Suprapubic skin (tissue), 4 donors: ENCODE measurements around the gene FAM241B. TPM values are rescaled to one million over a fixed set of nuclear protein-coding genes. Genes with fewer than 3 reads are reported as not detected.

Source experiments
- DNase-seq, 2 donors: peaks; one replicate each; pipeline ENCODE4 v3.0.0-alpha.2; 2019; ENCODE audit warnings: low spot score in 2 of 2
- H3K27ac ChIP-seq: fragments of 200-600 bp; sonication (generic); one replicate; pipeline ENCODE4 v1.5.1; 2019
- H3K27me3 ChIP-seq: fragments of 200-600 bp; sonication (generic); one replicate; pipeline ENCODE4 v1.5.1; 2019
- H3K36me3 ChIP-seq: fragments of 200-600 bp; sonication (generic); one replicate; pipeline ENCODE4 v1.5.1; 2019
- H3K4me1 ChIP-seq: fragments of 200-600 bp; sonication (generic); one replicate; pipeline ENCODE4 v1.5.1; 2019
- H3K4me3 ChIP-seq: fragments of 200-600 bp; sonication (generic); one replicate; pipeline ENCODE4 v1.5.1; 2019; ENCODE audit warnings: mild to moderate bottlenecking
- H3K9me3 ChIP-seq: fragments of 200-600 bp; sonication (generic); one replicate; pipeline ENCODE4 v1.5.1; 2019
- EP300 ChIP-seq: sonication (generic); formaldehyde crosslinking; IDR thresholded peaks from one replicate; pipeline ENCODE4 v1.6.1; 2017; ENCODE audit warnings: antibody characterized with exemption
- POLR2A ChIP-seq, 2 donors: fragments of 450-650 bp; IDR thresholded peaks; one replicate each; pipeline ENCODE4 v1.6.1; 2017; ENCODE audit warnings: antibody characterized with exemption in 2 of 2, mild to moderate bottlenecking in 2 of 2, moderate library complexity in 2 of 2
- POLR2AphosphoS5 ChIP-seq, 3 donors: sonication (generic); formaldehyde crosslinking; IDR thresholded peaks; one replicate each; pipeline ENCODE4 v1.6.1; 2017; ENCODE audit warnings: antibody characterized with exemption in 3 of 3
- WGBS: methylation state at CpG from one replicate; pipeline ENCODE4 v1.1.5; 2018; 5-methylcytosine and 5-hydroxymethylcytosine counted together
- total RNA-seq, 4 donors: library from RNA; depleted of rRNA; stranded (reverse); fragments of >200 nt; gene quantifications; one replicate each; pipeline ENCODE4 v1.1.0, GENCODE V29; 2016
- TF ChIP-seq, protein P1 (sequence below), 2 donors: fragments of 200-600 bp in 1 of 2; fragments of 450-650 bp in 1 of 2; sonication (generic) in 1 of 2; IDR thresholded peaks; one replicate each; pipeline ENCODE4 v1.5.1; 2016 to 2019; ENCODE audit warnings: antibody characterized with exemption in 2 of 2, mild to moderate bottlenecking in 1 of 2, moderate library complexity in 1 of 2

The FAM241B gene
- total RNA-seq, 4 donors from 2014 or later, result 0.49 to 4.3 (median 2.5) TPM

DNA sequence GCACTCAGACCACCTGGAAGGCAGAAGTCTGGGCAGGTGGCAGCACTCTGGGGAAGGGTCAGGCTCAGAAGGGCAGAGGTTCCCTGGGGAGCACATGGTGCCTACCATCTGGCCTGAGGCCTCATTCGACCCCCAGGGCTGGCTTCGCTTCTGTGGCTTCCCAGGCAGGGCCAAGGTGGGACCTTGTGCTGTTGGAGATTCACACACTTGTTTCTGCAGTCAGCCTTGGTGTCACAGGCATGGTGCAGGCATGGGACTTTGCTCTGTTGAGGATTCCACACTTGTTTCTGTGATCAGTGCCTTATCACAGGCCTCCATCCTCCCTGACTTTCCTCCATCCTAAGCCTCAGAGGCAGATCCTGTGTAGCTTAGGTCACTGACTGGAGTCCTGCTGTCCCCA is 11.3 kb upstream of the FAM241B start:
- no peaks in the 10 kb centered on the region for H3K4me1 ChIP-seq
- no peaks in the 10 kb centered on the region for H3K36me3 ChIP-seq
- H3K27me3 ChIP-seq, result no peaks in the 10 kb centered on the region
- H3K27ac ChIP-seq, result no peak overlapping the region
- WGBS, result no CpG with 5 or more reads among the region's 2 CpGs
- no peaks in the 10 kb centered on the region for H3K9me3 ChIP-seq
- DNase-seq, result no peak
- H3K4me3 ChIP-seq, result no peak overlapping the region
- TF ChIP-seq POLR2AphosphoS5 (IDR thresholded peaks at IDR 0.05), result no peak
- TF ChIP-seq, protein P1, sequence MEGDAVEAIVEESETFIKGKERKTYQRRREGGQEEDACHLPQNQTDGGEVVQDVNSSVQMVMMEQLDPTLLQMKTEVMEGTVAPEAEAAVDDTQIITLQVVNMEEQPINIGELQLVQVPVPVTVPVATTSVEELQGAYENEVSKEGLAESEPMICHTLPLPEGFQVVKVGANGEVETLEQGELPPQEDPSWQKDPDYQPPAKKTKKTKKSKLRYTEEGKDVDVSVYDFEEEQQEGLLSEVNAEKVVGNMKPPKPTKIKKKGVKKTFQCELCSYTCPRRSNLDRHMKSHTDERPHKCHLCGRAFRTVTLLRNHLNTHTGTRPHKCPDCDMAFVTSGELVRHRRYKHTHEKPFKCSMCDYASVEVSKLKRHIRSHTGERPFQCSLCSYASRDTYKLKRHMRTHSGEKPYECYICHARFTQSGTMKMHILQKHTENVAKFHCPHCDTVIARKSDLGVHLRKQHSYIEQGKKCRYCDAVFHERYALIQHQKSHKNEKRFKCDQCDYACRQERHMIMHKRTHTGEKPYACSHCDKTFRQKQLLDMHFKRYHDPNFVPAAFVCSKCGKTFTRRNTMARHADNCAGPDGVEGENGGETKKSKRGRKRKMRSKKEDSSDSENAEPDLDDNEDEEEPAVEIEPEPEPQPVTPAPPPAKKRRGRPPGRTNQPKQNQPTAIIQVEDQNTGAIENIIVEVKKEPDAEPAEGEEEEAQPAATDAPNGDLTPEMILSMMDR (IDR thresholded peaks at IDR 0.05), result no peak
- no peak for TF ChIP-seq EP300
- TF ChIP-seq POLR2A (IDR thresholded peaks at IDR 0.05), result no peak

DNA sequence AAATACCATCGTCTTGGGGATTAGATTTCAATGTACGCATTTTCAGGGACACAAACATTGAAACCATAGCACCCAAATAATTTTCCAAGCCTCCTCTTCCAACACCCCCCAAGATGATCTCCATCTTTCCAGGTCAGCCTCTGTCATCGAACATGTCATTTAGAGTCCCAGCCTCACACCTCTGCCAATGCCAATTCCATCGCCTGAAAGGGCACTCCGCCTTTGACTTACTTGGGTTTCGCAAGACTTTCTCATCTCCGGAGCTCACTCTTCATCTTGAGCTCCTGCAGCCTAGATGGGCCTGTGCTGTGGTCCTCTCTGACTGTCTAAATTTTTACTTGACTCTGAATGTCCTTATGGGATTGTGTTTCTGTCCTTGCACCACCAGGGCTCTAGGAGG is 10.4 kb upstream of the FAM241B start:
- DNase-seq, result no peak
- Histone ChIP-seq H3K9me3 (no peaks in the 10 kb centered on the region), H3K27ac (no peak overlapping the region), H3K27me3 (no peaks in the 10 kb centered on the region), H3K36me3 (no peaks in the 10 kb centered on the region), H3K4me1 (no peaks in the 10 kb centered on the region), H3K4me3 (no peak overlapping the region)
- WGBS, result 79% methylated on average over 7 of the region's 7 CpGs
- TF ChIP-seq POLR2A (IDR thresholded peaks at IDR 0.05) (no peak), EP300 (no peak), POLR2AphosphoS5 (IDR thresholded peaks at IDR 0.05) (no peak)
- TF ChIP-seq, protein P1 (IDR thresholded peaks at IDR 0.05), result no peak

DNA sequence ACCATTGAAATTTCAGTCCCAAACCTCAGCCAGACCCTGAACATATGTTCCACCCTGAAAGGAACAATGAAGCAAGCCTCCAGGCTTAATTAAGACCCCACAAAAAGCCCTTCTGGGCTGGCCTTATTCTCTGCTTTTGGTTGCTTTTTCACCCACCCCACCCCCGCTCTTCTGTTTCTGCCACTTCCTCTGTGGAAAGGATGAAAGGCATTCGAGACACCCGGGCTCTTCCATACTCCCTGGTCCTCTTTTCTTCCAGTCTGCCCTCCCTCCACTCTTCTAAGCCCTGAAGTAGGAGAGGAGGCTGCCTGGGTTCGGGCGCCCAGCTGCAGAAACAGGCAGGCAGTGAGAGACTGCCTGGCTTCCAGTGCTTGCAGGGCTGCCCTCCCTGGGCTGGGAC is 9.4 kb upstream of the FAM241B start:
- DNase-seq, result no peak
- no peak for TF ChIP-seq EP300
- TF ChIP-seq, protein P1 (IDR thresholded peaks at IDR 0.05), result no peak
- TF ChIP-seq POLR2AphosphoS5 (IDR thresholded peaks at IDR 0.05), result no peak
- TF ChIP-seq POLR2A (IDR thresholded peaks at IDR 0.05), result no peak
- no peaks in the 10 kb centered on the region for H3K36me3 ChIP-seq
- H3K27me3 ChIP-seq, result no peaks in the 10 kb centered on the region
- H3K4me3 ChIP-seq, result no peak overlapping the region
- H3K9me3 ChIP-seq, result no peaks in the 10 kb centered on the region
- no peak overlapping the region for H3K27ac ChIP-seq
- no peaks in the 10 kb centered on the region for H3K4me1 ChIP-seq
- WGBS, result 33% methylated on average over 3 of the region's 5 CpGs

DNA sequence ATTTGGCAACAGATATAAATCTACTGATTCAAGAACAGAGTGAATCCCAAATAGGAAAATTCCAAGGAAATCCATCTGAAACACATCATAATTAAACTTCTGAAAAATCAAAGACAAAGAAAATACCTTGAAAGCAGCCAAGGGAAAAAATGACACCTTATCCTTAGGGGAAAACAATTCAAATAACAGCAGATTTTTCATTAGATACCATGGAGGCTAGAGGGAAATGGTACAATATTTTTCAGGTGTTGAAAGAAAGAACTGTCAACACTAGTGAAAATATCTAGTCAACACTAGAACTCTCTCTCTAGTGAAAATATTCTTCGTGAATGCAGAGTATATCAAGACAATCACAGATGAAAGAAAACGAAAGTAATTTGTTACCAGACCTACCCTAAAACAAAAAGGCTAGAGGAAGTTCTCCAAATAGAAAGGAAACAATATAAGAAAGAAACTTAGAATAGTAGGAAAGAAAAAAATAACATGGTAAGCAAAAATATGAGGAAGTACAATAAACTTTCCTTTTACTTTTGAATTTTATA is 5.7 kb upstream of the FAM241B start:
- H3K4me3 ChIP-seq, result no peak overlapping the region
- H3K9me3 ChIP-seq, result no peaks in the 10 kb centered on the region
- H3K4me1 ChIP-seq, result no peaks in the 10 kb centered on the region
- H3K27me3 ChIP-seq, result peaks cover 5% of the 10 kb centered on the region
- WGBS, result 58% methylated on average over 2 of the region's 2 CpGs
- no peaks in the 10 kb centered on the region for H3K36me3 ChIP-seq
- no peak for DNase-seq
- TF ChIP-seq, protein P1 (IDR thresholded peaks at IDR 0.05), result no peak
- no peak for TF ChIP-seq POLR2A (IDR thresholded peaks at IDR 0.05)
- no peak for TF ChIP-seq POLR2AphosphoS5 (IDR thresholded peaks at IDR 0.05)
- no peak for TF ChIP-seq EP300
- H3K27ac ChIP-seq, result no peak overlapping the region

DNA sequence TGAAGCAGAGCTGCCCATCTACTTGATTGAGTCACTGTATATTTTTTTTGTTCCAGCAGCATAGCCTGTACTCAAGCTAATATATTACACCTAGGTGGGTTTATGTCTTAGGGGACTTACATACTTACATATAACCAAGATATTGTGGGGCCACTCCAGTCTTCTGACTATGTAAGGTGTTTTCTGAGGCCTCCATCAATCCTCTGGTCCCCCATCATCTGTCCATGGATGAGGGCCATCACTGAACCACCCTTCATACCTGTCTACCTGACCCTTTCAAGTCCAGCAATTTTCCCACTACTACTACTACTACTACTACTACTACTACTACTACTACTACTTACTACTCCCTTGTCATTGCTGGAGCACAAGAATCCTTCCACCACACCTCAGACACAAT is 3.2 kb upstream of the FAM241B start:
- no peaks in the 10 kb centered on the region for H3K36me3 ChIP-seq
- H3K4me3 ChIP-seq, result no peak overlapping the region
- no peak overlapping the region for H3K27ac ChIP-seq
- H3K9me3 ChIP-seq, result no peaks in the 10 kb centered on the region
- no peak for DNase-seq
- peaks cover 20% of the 10 kb centered on the region for H3K27me3 ChIP-seq
- TF ChIP-seq, protein P1 (IDR thresholded peaks at IDR 0.05), result no peak
- TF ChIP-seq EP300, result no peak
- no peak for TF ChIP-seq POLR2AphosphoS5 (IDR thresholded peaks at IDR 0.05)
- peaks cover 14% of the 10 kb centered on the region for H3K4me1 ChIP-seq
